Smooth muscle cell (in vitro differentiated cells): ENCODE results near the gene RNF166. TPM values are rescaled to one million over a fixed set of nuclear protein-coding genes. Genes with fewer than 3 reads are reported as not detected.
A peak's percentile ranks its signal among the peaks of the same experiment; 100 is the strongest.

ENCODE experiments used
- DNase-seq: peaks from one replicate; lab custom pipeline; 2025; ENCODE audit not compliant: unreplicated experiment; lab: John Stamatoyannopoulos, UW
- H2AFZ ChIP-seq: fragments of 200-600 bp; sonication (generic); 2 replicates; pipeline ENCODE4 v1.6.0; 2016; ENCODE audit warnings: antibody characterized with exemption, low read depth, mild to moderate bottlenecking
- H3F3A ChIP-seq: fragments of 200-600 bp; sonication (generic); 2 replicates; pipeline ENCODE4 v1.6.0; 2017; ENCODE audit warnings: antibody characterized with exemption, low read depth
- H3K27ac ChIP-seq: fragments of 200-600 bp; sonication (generic); 2 replicates; pipeline ENCODE4 v1.5.1; 2016; ENCODE audit warnings: low read depth, mild to moderate bottlenecking
- H3K27me3 ChIP-seq: fragments of 200-600 bp; sonication (generic); 2 replicates; pipeline ENCODE4 v1.6.1; 2016; ENCODE audit warnings: low read depth, mild to moderate bottlenecking
- H3K36me3 ChIP-seq: fragments of 200-600 bp; sonication (generic); 2 replicates; pipeline ENCODE4 v1.5.1; 2016; ENCODE audit warnings: low read depth
- H3K4me1 ChIP-seq: fragments of 200-600 bp; sonication (generic); 2 replicates; pipeline ENCODE4 v1.5.1; 2016; ENCODE audit warnings: low read depth
- H3K4me2 ChIP-seq: fragments of 200-600 bp; sonication (generic); 2 replicates; pipeline ENCODE4 v1.6.0; 2016; ENCODE audit warnings: mild to moderate bottlenecking
- H3K4me3 ChIP-seq: fragments of 200-600 bp; sonication (generic); 2 replicates; pipeline ENCODE4 v1.5.1; 2016; ENCODE audit warnings: mild to moderate bottlenecking
- H3K79me2 ChIP-seq: fragments of 200-600 bp; sonication (generic); 2 replicates; pipeline ENCODE4 v1.6.0; 2016; ENCODE audit warnings: low read depth, mild to moderate bottlenecking
- H3K9ac ChIP-seq: fragments of 200-600 bp; sonication (generic); 2 replicates; pipeline ENCODE4 v1.6.0; 2016; ENCODE audit warnings: low read depth
- H3K9me3 ChIP-seq: fragments of 200-600 bp; sonication (generic); replicated peaks from 2 replicates; pipeline ENCODE4 v1.5.1; 2016; ENCODE audit warnings: low read depth
- H4K20me1 ChIP-seq: fragments of 200-600 bp; sonication (generic); 2 replicates; pipeline ENCODE4 v1.6.0; 2016; ENCODE audit warnings: low read depth
- CTCF ChIP-seq: fragments of 200-600 bp; sonication (generic); IDR thresholded peaks from 2 replicates; pipeline ENCODE4 v1.5.1; 2017; ENCODE audit warnings: borderline replicate concordance, mild to moderate bottlenecking, antibody characterized with exemption; ENCODE audit not compliant: insufficient read depth, poor library complexity, severe bottlenecking
- WGBS: methylation state at CpG from one replicate; pipeline ENCODE4 v1.1.7; 2016; ENCODE audit warnings: low lambda C conversion rate; 5-methylcytosine and 5-hydroxymethylcytosine counted together
- polyA plus RNA-seq: library from polyadenylated mRNA; unstranded; fragments of >200 nt; fragmentation: Nextera tagmentation; extraction: Ambion mirVana; gene quantifications from 2 replicates; pipeline ENCODE4 v1.2.1, GENCODE V29; 2016
- total RNA-seq: library from RNA; depleted of rRNA; stranded (reverse); fragments of >200 nt; gene quantifications from 2 replicates; pipeline ENCODE4 v1.2.3, GENCODE V29; 2014

Gene RNF166
- total and polyA plus RNA-seq, 2 experiments from 2014 or later: 10.1 to 17.3 TPM

- TF ChIP-seq CTCF: peak; percentile 67
- 11% methylated on average over 32 of the region's 33 CpGs for WGBS
- peaks cover 38% of the 10 kb centered on the region for H3K27me3 ChIP-seq
- peaks cover 14% of the 10 kb centered on the region for H3K4me1 ChIP-seq
- H3K4me3 ChIP-seq: peak overlapping the region; percentile 67
- no peak overlapping the region for H3K9ac ChIP-seq
- no peaks in the 10 kb centered on the region for H3K9me3 ChIP-seq
- no peak overlapping the region for H3K27ac ChIP-seq
- H3F3A ChIP-seq: no peaks in the 10 kb centered on the region
- H3K4me2 ChIP-seq: peak overlapping the region; percentile 99
- H2AFZ ChIP-seq: no peak overlapping the region
- H3K36me3 ChIP-seq: no peaks in the 10 kb centered on the region
- peak; percentile 9 for DNase-seq
- no peaks in the 10 kb centered on the region for H3K79me2 ChIP-seq
- no peaks in the 10 kb centered on the region for H4K20me1 ChIP-seq
Observed at GRCh38 chr16:88685156-88686061, 20.8 kb downstream of the RNF166 start.

- no peak overlapping the region for H3K4me2 ChIP-seq
- no peak for TF ChIP-seq CTCF
- no peak for DNase-seq
- H3F3A ChIP-seq: no peaks in the 10 kb centered on the region
- H2AFZ ChIP-seq: no peak overlapping the region
- no peaks in the 10 kb centered on the region for H3K36me3 ChIP-seq
- no peaks in the 10 kb centered on the region for H4K20me1 ChIP-seq
- H3K27ac ChIP-seq: no peak overlapping the region
- 86% methylated on average over 15 of the region's 15 CpGs for WGBS
- no peaks in the 10 kb centered on the region for H3K79me2 ChIP-seq
- H3K4me1 ChIP-seq: peaks cover 14% of the 10 kb centered on the region
- H3K27me3 ChIP-seq: peaks cover 33% of the 10 kb centered on the region
- H3K9me3 ChIP-seq: no peaks in the 10 kb centered on the region
- no peak overlapping the region for H3K4me3 ChIP-seq
- H3K9ac ChIP-seq: no peak overlapping the region
Observed at GRCh38 chr16:88684569-88685155, 21.5 kb downstream of the RNF166 start.

- no peaks in the 10 kb centered on the region for H4K20me1 ChIP-seq
- no peaks in the 10 kb centered on the region for H3K9me3 ChIP-seq
- no peak for DNase-seq
- H2AFZ ChIP-seq: no peak overlapping the region
- no peak overlapping the region for H3K4me3 ChIP-seq
- peaks cover 27% of the 10 kb centered on the region for H3K27me3 ChIP-seq
- no peak overlapping the region for H3K27ac ChIP-seq
- H3K9ac ChIP-seq: no peak overlapping the region
- TF ChIP-seq CTCF: no peak
- no peak overlapping the region for H3K4me2 ChIP-seq
- WGBS: 81% methylated on average over 21 of the region's 21 CpGs
- no peaks in the 10 kb centered on the region for H3K79me2 ChIP-seq
- peaks cover 9% of the 10 kb centered on the region for H3K4me1 ChIP-seq
- no peaks in the 10 kb centered on the region for H3K36me3 ChIP-seq
- H3F3A ChIP-seq: no peaks in the 10 kb centered on the region
Observed at GRCh38 chr16:88681709-88682451, 24.3 kb downstream of the RNF166 start.
